AG04450 (cell line): Measurements from ENCODE around the gene RANBP3. TPM values are rescaled to one million over a fixed set of nuclear protein-coding genes. Genes with fewer than 3 reads are reported as not detected.

Source experiments
- CTCF ChIA-PET: fragments of 300-600, 350-600 bp; formaldehyde crosslinking; extraction: SDS; loops from one replicate; lab custom pipeline; 2022; ENCODE audit warnings: antibody characterized with exemption, inconsistent platforms; lab: Charles Lee
- POLR2A ChIA-PET: fragments of 350-600 bp; formaldehyde crosslinking; extraction: SDS; loops from one replicate; lab custom pipeline; 2021; ENCODE audit warnings: antibody characterized with exemption, inconsistent platforms; lab: Yijun Ruan, JAX
- DNase-seq: peaks from one replicate; pipeline ENCODE4 v3.0.0-alpha.2; 2011; ENCODE audit warnings: low read depth, low spot score
- H3K27ac ChIP-seq: one replicate; pipeline ENCODE4 v1.5.1; 2012; ENCODE audit warnings: low read depth, low read length, control low read depth
- H3K27me3 ChIP-seq: one replicate; pipeline ENCODE4 v1.6.0; 2012; ENCODE audit warnings: low read length; ENCODE audit not compliant: control insufficient read depth, insufficient read depth
- H3K4me3 ChIP-seq: 2 replicates; pipeline ENCODE4 v1.5.1; 2011; ENCODE audit warnings: mild to moderate bottlenecking, low read depth, low read length, control low read depth
- H3K9me3 ChIP-seq: 2 replicates; pipeline ENCODE4 v1.5.1; 2012; ENCODE audit warnings: low read length; ENCODE audit not compliant: control insufficient read depth, insufficient read depth
- CTCF ChIP-seq: IDR thresholded peaks from 2 replicates; pipeline ENCODE4 v1.5.1; 2011; ENCODE audit warnings: low read depth, low read length, control low read depth, inconsistent platforms
- polyA plus RNA-seq: library from polyadenylated mRNA; depleted of rRNA; stranded (reverse); fragments of >200 nt; gene quantifications from 2 replicates; pipeline ENCODE4 v1.2.3, GENCODE V29; 2011

Gene RANBP3
- polyA plus RNA-seq, 1 experiment = 62.6 TPM

GRCh38 chr19:5900976-5901375 lies 77.0 kb downstream of the RANBP3 start:
- Histone ChIP-seq H3K27ac (no peak overlapping the region), H3K9me3 (peaks cover 3% of the 10 kb centered on the region; the same call in 1 of the 2 replicates), H3K27me3 (no peaks in the 10 kb centered on the region), H3K4me3 (no peak overlapping the region)
- TF ChIP-seq CTCF = no peak
- no peak for DNase-seq
- CTCF ChIA-PET = interaction anchor here (0.7 to 2.6 kb wide), 2 partner anchors 97 to 330 kb away, joined by 6 to 18 read pairs; no protein-coding TSS in a partner anchor
- POLR2A ChIA-PET = no interaction called here

- ChIA-PET CTCF (interaction anchor here (0.7 to 2.6 kb wide), 2 partner anchors 96 to 331 kb away, joined by 6 to 18 read pairs; no protein-coding TSS in a partner anchor), POLR2A (interaction anchor here (0.6 kb wide), 1 partner anchor 8 kb away, joined by 4 read pairs; no protein-coding TSS in a partner anchor)
- H3K4me3 ChIP-seq = no peak overlapping the region
- H3K27ac ChIP-seq = no peak overlapping the region
- no peaks in the 10 kb centered on the region for H3K27me3 ChIP-seq
- H3K9me3 ChIP-seq = peaks cover 3% of the 10 kb centered on the region; the same call in 1 of the 2 replicates
- DNase-seq = no peak
- no peak for TF ChIP-seq CTCF
Observed at GRCh38 chr19:5899728-5900526, 78.0 kb downstream of the RANBP3 start.

GRCh38 chr19:5897189-5897969 lies 80.6 kb downstream of the RANBP3 start:
- no peaks in the 10 kb centered on the region for H3K9me3 ChIP-seq
- POLR2A ChIA-PET = no interaction called here
- no peak overlapping the region for H3K27ac ChIP-seq
- TF ChIP-seq CTCF = no peak
- no peak for DNase-seq
- no peaks in the 10 kb centered on the region for H3K27me3 ChIP-seq
- CTCF ChIA-PET = interaction anchor here (0.5 to 2.2 kb wide), 2 partner anchors 93 to 123 kb away, joined by 4 to 10 read pairs; partner anchors contain the start of gene NRTN
- no peak overlapping the region for H3K4me3 ChIP-seq

GRCh38 chr19:5896365-5897076 lies 81.4 kb downstream of the RANBP3 start:
- Histone ChIP-seq H3K4me3 (no peak overlapping the region), H3K9me3 (no peaks in the 10 kb centered on the region; the same call in 1 of the 2 replicates), H3K27ac (no peak overlapping the region), H3K27me3 (no peaks in the 10 kb centered on the region)
- ChIA-PET POLR2A (no interaction called here), CTCF (interaction anchor here (1.9 to 2.2 kb wide), 2 partner anchors 92 to 93 kb away, joined by 7 to 10 read pairs; partner anchors contain the start of gene NRTN)
- no peak for TF ChIP-seq CTCF
- DNase-seq = no peak
